Fibroblast of skin of right quadriceps (primary cell): ENCODE results near the gene CYP51A1.
"Not testable (repeated sequence)": the region's sequence is repeated elsewhere in the genome, so short reads cannot be mapped to it uniquely, and the experiment has no call there.

Experiments
- DNase-seq: peaks from one replicate; pipeline ENCODE4 v3.0.0-alpha.2; 2013

CYP51A1 gene

GRCh38 chr7:92121681-92122080, 12.6 kb downstream of the CYP51A1 start:
- DNase-seq: peak; percentile 26

DNA sequence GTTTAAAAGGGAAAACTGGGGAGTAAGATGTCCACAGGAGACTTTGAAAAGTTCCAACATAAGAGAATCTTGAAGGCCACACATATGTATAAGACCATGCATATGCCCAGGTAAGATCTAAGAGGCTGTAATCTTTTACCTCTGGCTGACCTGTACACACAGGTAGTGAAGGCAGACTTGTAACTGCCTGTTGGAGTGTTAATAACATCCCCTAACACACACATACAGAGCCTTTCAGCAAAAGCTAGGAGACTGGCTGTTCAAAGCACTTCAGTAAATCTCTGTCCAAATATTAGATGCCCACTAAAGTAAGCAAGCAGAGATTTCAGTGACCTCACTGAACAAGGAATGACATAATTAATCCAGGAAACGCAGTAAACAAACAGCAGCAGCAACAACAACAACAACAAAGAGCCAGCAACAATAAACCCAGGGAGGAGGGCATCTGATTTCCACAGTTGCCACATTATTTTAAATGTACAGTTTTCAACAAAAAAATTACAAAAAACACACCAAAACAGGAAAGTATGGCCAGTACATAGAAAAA, 15.0 kb downstream of the CYP51A1 start:
- no peak for DNase-seq

DNA sequence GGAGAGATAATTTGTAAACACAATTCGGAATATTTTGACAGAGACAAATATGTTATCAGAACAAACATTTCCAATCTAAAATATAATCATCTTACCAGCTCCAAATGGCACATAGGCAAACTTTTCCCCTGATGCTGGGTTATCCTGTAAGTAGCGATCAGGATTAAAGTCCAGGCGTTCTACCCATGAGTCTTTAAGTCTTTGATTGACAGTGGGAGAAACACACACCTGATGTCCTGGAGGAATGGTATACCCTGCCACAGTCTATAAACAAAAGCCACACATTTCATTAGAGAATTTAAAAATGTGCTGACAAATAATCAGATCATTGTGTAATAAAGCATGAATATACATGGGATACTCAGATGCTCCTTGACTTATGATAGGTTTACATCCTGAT, 17.3 kb downstream of the CYP51A1 start:
- no peak for DNase-seq

- no peak for DNase-seq
These were observed 18.5 kb downstream of the CYP51A1 start for GRCh38 chr7:92115821-92116220.

- DNase-seq: no peak
These were observed 23.4 kb downstream of the CYP51A1 start for GRCh38 chr7:92110857-92111256.

DNA sequence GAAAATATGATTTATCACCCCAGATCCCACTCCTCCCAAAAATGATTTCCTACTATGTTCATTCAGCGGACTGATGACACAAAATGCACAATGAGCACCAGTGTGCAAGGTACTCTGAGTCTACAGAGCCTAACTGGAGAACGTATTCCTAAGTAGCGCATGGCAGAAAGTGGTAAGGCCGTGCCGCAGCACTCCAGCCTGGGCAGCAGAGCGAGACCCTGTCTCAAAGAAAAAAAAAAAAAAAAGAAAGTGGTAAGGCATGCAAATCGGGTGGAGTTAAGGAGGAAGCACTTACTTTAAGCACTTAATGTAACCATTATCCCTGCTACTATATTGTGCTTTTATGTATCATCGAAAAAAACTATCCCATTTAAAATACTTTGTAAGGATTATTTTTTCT, 25.5 kb downstream of the CYP51A1 start:
- no peak for DNase-seq

- peak; percentile 3 for DNase-seq
These were observed 31.4 kb downstream of the CYP51A1 start for GRCh38 chr7:92102862-92103261.

- DNase-seq: no peak
These were observed 33.7 kb downstream of the CYP51A1 start for GRCh38 chr7:92100534-92100933.

GRCh38 chr7:92095380-92095779, 38.9 kb downstream of the CYP51A1 start:
- no peak for DNase-seq

GRCh38 chr7:92092210-92092609, 42.1 kb downstream of the CYP51A1 start:
- peak; percentile 3 for DNase-seq

DNA sequence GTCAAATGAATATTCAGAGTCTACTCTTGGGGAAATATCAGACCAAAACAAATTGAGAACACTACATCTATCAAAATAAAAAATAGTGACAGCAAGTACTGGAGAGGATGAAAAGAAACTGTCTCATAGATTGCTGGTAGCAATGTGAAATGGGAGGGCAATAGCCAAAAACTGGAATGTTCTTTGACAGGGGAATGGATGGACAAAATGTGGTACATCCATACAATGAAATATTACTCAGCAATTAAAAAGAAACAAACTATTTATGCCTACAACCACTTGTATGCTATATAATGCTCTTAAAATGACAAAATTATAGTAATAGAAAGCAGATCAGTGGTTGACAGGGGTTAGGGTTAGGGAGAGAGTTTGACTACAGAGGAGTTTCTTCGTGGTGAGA, 46.0 kb downstream of the CYP51A1 start:
- DNase-seq: no peak

DNA sequence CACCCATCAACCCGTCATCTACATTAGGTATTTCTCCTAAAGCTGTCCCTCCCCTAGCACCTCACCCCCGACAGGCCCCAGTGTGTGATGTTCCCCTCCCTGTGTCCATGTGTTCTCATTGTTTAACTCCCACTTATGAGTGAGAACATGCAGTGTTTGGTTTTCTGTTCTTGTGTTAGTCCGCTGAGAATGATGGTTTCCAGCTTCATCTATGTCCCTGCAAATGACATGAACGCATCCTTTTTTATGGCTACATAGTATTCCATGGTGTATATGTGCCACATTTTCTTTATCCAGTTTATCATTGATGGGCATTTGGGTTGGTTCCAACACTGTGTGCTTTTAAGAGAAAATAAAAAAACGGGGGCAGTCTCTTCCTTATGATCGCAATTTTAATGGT, 50.4 kb downstream of the CYP51A1 start:
- not testable (repeated sequence) for DNase-seq

GRCh38 chr7:92076509-92076908, 57.8 kb downstream of the CYP51A1 start:
- no peak for DNase-seq

DNA sequence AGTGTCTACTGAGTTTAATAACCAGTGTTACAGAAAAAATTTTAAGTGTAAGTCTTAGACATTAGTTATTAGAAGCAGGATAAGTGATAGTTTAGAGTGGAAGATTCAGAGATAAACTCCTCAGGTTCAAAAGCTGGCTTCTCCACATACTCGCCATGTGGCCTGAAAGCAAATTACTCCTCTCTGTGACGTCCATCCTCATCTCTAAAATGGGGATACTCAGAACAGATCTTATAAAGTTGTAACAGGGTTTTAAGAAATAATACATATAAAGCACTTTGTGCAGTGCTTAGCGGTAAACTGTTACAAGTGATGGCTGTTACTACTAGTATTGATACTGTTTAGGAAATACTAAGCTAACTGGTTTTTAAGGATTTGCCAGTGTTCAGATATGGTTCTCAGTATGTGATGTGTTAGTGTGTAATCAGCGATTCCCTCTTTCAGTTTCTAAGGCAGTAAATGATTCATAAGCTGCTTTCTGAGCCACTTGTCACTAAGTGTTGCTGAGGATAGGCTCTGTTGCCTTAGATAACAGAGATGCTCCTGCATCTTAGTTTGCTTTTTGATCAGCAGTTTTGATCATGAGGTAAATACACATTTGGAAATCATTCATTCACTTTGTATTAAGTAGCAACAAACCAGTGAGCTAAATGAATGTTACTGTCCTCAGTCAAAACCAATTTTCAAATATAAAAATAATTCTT, 58.7 kb downstream of the CYP51A1 start:
- no peak for DNase-seq

GRCh38 chr7:92072708-92073107, 61.6 kb downstream of the CYP51A1 start:
- DNase-seq: no peak

GRCh38 chr7:92072121-92072520, 62.2 kb downstream of the CYP51A1 start:
- DNase-seq: no peak

- DNase-seq: no peak
These were observed 63.2 kb downstream of the CYP51A1 start for GRCh38 chr7:92071032-92071431.

DNA sequence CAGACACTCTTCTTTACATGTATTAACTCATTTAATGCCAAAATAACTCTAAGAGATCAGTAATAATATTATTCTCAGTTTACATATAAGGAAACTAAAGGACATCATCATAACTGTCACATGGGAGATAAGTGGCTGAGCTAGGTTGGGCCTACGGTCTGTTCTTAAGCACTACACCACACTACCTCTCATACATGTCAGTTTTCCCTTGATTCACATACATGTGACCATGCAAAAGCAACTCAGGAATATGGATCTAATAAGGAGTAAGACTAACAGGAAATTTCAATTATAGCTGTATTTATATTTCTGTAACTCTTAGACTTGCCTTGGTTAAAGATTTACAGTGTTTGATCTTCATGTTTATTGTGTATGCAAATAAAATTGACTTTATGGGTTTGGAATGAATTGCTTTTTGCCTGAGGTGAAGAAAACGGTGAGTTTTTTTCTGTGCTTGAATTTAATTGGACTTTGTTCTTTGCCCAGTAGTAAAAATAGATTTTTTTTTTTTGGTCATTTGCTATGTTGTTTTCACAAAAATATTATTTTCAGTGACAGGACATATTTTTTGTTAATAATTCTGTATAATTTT, 69.7 kb downstream of the CYP51A1 start:
- DNase-seq: no peak
